H7 (cell line): Measurements from ENCODE around the gene SMIM1. TPM values are rescaled to one million over a fixed set of nuclear protein-coding genes. Genes with fewer than 3 reads are reported as not detected.
"Not testable (repeated sequence)": the region's sequence is repeated elsewhere in the genome, so short reads cannot be mapped to it uniquely, and the experiment has no call there.

Experiments
- DNase-seq: peaks from one replicate; pipeline ENCODE4 v3.0.0; 2012
- H3K27me3 ChIP-seq: 2 replicates; pipeline ENCODE4 v1.6.0; 2011; ENCODE audit warnings: mild to moderate bottlenecking, low read length; ENCODE audit not compliant: control insufficient read depth, insufficient read depth
- H3K36me3 ChIP-seq: replicated peaks from 2 replicates; pipeline ENCODE4 v1.5.1; 2011; ENCODE audit warnings: low read length; ENCODE audit not compliant: control insufficient read depth, insufficient read depth
- H3K4me3 ChIP-seq: 2 replicates; pipeline ENCODE4 v1.5.1; 2011; ENCODE audit warnings: low read depth, mild to moderate bottlenecking, control low read depth, low read length, moderate library complexity; ENCODE audit not compliant: insufficient read depth
- total RNA-seq: library from RNA; depleted of rRNA; stranded (reverse); fragments of >200 nt; shearing (Covaris generic); gene quantifications from 2 replicates; pipeline ENCODE4 v1.2.3, GENCODE V29; 2014

SMIM1 gene
- total RNA-seq, 1 experiment from 2014 or later = 6.5 TPM

DNA sequence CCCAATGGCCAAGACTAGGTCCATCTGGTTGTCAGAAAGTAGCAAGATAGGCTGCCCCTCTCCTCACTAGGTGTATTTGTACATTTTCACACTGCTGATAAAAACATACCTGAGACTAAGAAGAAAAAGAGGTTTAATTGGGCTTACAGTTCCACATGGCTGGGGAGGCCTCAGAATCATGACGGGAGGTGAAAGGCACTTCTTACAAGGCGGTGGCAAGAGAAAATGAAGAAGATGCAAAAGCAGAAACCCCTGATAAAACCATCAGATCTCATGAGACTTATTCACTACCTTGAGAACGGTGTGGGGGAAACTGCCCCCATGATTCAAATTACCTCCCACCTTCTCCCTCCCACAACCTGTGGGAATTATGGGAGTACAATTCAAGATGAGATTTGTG lies 28.2 kb downstream of the SMIM1 start:
- H3K36me3 ChIP-seq, H3K27me3 ChIP-seq, H3K4me3 ChIP-seq, DNase-seq: not testable (repeated sequence)

DNA sequence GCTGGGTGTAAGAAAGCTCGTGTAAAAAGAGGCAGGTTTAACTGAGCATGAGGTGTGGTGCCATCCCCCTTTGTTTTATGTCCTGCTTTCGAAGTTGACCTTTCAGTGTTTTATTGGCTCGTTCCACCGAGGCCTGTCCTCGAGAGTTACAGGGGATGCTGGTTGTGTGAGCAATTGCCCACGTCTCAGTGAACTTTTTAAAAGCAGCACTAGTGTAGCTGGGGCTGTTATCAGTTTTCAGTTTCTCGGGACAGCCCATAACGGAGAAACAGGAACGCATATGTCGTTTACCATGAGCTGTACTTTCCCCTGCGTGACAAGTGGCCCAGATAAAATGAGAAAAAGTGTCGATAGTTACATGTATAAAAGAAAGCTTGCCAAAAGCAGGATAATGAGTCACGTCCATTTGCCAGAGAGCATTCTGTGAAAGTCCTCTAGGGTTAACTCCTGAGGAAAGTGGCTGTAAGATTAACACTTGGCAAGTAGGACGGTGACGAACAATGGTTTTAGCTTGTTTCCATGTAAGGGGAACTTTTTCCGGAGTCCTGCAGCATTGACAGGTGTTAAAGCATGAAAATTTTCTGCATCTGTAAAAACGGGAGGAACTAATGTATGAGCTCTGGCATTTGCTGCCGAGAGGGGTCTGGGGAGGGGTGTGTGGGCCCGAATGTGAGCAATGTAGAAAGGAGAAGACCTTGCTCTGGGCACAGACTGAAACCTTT lies 31.5 kb downstream of the SMIM1 start:
- Histone ChIP-seq H3K36me3 (no peaks in the 10 kb centered on the region), H3K27me3 (no peaks in the 10 kb centered on the region), H3K4me3 (no peak overlapping the region)
- DNase-seq = no peak

DNA sequence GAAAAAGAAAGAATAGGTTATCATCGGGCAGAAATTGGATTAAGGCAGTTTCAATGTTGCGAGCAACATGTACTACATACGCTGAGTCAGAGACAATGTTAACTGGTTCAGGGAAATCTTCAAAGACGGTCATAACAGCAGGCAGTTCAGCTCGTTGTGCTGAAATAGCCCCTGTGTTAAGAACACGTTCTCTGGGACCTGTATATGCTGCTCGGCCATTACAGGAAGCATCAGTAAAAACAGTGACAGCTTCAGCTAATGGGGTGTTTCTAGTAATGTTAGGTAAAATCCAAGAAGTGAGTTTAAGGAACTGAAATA lies 32.0 kb downstream of the SMIM1 start:
- DNase-seq, H3K27me3 ChIP-seq, H3K36me3 ChIP-seq, H3K4me3 ChIP-seq: not testable (repeated sequence)

DNA sequence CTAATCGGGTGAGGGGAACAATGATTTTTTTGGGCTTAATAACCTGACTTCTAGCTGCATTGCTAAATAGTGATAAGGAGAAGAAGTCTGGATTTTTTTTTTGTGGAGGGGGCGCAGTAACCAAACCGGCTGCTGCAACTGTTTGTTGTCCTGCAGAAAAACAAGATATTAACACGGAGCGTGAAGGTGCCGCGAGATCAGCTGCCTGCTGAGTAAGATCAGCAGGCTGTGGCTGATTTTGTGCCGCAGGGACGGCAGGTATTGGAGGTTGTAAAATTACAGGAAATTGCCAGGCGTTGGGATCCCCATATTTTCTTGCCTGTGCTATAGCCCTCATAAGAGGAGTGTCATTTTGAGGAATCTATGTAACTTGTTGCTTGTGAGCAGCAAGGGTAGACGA lies 32.5 kb downstream of the SMIM1 start:
- Histone ChIP-seq H3K4me3 (no peak overlapping the region), H3K36me3 (no peaks in the 10 kb centered on the region), H3K27me3 (no peaks in the 10 kb centered on the region)
- no peak for DNase-seq

DNA sequence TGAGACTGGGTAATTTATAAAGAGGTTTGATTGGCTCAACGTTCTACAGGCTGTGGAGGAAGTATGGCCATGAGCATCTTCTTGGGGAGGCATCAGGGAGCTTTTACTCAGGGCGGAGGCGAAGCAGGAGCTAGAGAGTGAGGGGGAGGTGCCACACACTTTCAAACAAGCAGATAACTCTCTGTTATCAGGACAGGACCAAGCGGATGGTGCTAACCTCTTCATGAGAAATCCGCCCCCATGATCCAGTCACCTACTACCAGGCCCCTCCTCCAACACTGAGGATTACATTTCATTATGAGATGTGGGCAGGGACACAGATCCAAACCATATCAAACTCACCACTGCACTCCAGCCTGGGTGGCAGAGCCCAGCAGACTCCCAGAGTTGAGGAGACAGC lies 35.2 kb downstream of the SMIM1 start:
- Histone ChIP-seq H3K27me3 (no peaks in the 10 kb centered on the region), H3K4me3 (no peak overlapping the region), H3K36me3 (no peaks in the 10 kb centered on the region)
- DNase-seq = no peak

DNA sequence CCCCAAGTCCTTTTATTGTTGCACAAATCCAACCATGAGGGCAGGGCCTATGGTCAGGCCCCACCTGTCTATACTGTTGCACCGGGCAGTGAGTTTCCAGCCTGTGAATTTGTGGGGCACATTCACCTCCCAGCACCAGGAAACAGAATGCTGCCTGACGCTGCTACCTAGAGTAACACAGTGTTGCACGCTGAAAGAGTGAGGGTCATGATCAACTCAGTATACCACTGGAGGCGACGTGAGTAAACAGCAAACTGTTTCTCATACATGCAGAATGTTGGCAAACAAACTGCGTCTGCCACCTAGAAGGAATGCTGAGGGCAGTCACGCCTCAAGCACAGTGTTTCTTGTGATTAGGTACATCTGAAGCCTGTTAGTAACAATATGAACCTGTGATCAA lies 37.1 kb downstream of the SMIM1 start:
- Histone ChIP-seq H3K4me3 (no peak overlapping the region), H3K27me3 (no peaks in the 10 kb centered on the region), H3K36me3 (no peaks in the 10 kb centered on the region)
- DNase-seq = no peak

DNA sequence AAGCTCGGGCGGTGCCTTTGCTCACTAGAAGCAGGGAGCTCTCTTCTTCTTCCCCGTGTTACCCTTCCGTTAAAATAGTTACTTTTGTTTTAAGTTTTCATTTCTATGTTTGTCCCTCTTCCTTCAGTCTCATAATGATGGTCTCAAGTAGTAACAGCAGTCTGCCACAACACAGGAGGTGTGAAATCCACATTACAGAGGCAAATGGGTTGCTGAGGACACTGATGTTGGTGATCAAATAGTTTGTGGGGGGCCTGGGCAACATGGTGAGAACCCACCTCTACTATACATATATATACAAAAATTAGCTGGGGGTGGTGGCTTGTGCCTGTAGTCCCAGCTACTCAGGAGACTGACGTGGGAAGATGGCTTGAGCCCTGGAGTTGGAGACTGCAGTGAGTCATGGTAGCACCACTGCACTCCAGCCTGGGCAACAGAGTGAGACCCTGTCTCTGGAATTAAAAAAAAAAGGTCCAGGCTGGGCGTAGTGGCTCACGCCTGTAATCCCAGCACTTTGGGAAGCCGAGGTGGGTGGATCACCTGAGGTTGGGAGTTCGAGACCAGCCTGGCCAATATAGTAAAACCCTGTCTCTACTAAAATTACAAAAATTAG lies 37.7 kb downstream of the SMIM1 start:
- H3K36me3 ChIP-seq, H3K27me3 ChIP-seq, H3K4me3 ChIP-seq, DNase-seq: not testable (repeated sequence)

DNA sequence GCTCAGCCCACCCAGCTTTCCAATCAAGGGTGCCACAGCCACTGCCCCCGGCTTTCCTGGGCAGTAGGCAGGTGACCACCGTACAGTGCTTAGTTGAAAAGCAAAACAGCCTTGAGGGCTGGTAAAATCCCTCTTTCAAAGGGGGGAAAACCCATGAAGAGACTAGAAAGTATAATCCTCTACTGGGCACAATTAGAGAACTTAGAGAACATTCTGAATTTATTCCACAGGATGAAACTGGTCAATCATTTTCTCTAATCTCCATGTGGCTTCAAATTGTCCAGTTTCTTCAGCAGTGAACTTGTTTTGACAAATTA lies 39.0 kb downstream of the SMIM1 start:
- H3K4me3 ChIP-seq = no peak overlapping the region
- H3K36me3 ChIP-seq = no peaks in the 10 kb centered on the region; the same call in 1 of the 2 replicates
- DNase-seq = no peak
- H3K27me3 ChIP-seq = no peaks in the 10 kb centered on the region

DNA sequence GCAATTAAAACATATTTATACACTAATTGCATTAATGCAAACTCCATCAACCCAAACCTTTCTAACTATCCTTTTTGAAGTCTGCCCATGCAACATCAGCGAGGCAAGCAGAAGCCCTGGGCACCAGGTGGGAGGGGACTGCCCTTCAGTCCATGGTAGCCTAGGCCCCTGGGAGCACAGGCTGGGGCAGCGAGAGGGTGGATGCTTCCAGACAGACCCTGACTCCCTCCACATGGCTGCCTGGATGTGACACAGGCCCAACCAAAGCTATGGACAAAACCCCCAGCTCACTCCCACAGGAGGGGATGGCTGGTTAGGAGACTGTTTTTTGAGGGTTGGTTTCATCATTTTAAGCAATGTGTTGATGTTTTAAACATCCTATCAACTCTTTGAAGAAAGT lies 41.5 kb downstream of the SMIM1 start:
- Histone ChIP-seq H3K27me3 (no peaks in the 10 kb centered on the region), H3K36me3 (no peaks in the 10 kb centered on the region; the same call in 1 of the 2 replicates), H3K4me3 (no peak overlapping the region)
- DNase-seq = no peak

DNA sequence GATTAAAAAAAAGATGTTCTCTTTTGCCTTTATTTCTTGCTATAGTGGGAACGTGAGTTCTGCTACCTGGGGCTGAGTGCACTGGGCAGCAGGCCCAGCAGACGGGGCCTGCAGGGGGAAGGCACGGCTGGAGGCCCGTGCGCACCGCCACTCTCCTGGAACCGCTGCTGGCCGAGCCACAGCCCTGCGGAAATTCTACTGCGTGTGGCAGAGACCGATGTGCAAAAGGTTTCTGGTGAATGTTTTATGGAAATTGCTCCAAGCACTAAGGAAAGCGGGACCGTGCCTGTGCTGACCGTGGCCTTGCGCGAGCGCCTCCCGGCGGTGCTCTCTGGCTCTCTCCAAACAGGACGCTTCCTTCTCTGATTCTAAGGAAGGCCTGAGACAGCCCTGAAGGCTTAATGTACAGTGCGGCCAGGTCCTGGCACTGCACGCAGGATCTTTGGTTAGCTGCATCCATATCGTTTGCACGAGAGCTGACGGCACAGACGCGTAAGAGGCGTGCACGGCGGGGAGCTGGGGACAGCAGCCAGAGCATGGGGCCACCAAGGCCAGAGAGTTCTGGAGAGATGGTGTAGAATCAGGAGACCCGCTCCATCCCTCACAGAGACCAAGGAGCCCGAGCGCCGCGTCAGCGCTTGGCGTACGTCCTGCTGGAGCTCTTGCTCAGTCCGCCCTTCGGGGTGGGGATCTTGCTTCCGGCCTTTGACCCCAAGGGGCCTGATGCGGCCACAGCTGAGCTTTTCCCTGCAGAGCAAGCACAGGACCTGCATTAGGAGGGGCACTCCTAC lies 42.4 kb downstream of the SMIM1 start:
- no peaks in the 10 kb centered on the region; the same call in 1 of the 2 replicates for H3K36me3 ChIP-seq
- H3K4me3 ChIP-seq = no peak overlapping the region
- H3K27me3 ChIP-seq = no peaks in the 10 kb centered on the region
- no peak for DNase-seq

DNA sequence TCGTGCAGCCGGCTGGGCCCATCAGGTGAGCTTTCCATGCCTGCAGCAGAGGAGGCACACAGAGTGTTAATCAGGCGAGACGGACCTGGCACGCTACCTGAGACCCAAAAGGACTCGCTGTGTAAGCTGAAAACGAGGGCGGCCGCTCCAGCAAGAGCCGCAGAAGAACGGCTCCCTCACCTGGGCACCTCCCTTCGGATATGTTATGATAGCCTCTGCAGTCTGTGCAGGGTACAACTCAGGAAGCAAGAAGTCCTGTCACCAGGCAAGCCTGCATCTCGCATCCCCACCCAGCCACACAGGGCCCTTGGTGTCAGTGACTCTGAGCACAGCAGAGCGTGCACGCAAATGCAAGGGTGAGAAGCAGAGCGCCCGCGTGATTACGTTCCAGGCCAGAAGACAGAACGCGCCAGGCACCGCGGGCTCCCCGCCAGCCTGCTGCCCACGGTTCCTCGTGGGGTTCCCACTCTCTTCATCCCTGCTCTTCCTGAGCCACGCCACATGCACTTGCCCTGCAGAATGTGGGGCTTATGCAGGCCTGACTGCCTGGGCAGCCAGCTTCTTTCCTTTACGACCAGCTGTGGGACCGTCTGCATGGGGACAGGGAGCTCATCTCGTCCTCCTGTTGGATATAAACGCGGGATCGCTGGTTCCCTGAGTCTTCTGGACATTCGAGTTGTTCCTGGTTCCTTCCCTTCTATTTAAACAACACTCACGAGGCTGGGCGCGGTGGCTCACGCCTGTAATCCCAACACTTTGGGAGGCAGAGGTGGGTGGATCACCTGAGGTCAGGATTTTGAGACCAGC lies 44.0 kb downstream of the SMIM1 start:
- peaks cover 1% of the 10 kb centered on the region for H3K36me3 ChIP-seq
- H3K27me3 ChIP-seq = no peaks in the 10 kb centered on the region
- no peak overlapping the region for H3K4me3 ChIP-seq
- DNase-seq = no peak

DNA sequence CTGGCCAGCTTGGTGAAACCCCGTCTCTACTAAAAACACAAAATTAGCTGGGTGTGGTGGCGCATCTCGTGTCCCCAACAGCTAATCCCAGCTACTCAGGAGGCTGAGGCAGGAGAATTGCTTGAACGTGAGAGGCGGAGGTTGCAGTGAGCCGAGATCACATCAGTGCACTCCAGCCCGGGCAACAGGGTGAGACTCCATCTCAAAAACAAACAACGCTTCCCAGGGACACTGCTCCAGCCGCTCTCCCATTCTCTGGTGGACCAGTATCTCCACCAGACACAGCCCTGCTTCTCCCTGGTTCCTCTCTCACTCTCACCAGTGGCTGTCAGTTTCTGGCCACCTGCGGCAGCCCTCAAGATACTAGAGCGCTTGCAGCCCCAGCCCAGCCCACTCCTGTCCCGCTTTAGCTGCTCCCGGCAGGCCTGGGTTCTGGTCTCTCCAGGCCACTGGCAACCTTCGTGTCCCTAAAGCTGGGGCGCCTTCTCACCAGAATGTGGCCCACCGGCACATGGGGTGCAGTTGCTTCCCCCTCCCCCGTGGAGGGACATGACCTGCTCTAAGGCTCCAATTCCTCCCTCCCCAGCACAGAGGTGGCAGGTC lies 44.7 kb downstream of the SMIM1 start:
- Histone ChIP-seq H3K36me3 (peaks cover 1% of the 10 kb centered on the region), H3K4me3 (no peak overlapping the region), H3K27me3 (no peaks in the 10 kb centered on the region)
- DNase-seq = no peak

DNA sequence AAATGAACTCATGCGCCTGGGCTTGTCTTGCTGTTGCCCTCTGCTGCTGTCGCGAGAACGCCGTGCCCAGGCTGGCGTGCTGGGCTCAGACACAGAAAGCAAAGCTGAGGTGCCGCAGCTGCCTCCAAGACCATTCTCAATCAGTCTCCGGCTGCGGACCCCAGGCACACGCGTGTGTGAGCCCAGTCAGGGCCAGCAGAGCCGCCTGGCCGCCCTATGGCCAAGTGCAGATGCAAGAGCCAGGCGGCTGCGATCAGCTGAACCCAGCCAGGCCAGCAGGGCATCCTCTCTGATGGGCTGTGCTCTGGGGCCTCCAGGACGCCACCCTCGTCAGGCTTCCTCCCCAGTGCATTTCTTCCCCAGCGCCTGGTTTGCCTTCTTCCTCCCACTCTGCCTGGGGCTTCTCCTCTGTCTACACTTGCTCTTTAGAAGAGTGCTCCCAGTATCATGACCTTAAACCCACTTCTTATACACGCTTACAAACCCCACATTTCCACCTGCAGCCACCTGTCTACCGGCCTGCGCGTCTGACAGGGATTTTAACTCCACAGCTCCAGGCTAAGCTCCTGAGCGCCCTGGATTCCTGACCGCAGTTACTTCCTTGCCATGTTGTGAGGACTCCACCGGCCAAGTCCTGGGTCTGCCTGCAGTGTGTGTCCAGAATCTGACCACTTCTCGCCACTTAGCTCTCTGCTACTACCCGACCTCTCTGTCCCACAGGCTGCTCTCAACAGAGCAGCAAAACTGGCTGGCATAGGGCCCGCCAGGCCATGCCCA lies 45.5 kb downstream of the SMIM1 start:
- Histone ChIP-seq H3K27me3 (no peaks in the 10 kb centered on the region), H3K4me3 (no peak overlapping the region), H3K36me3 (peaks cover 4% of the 10 kb centered on the region)
- DNase-seq = no peak

DNA sequence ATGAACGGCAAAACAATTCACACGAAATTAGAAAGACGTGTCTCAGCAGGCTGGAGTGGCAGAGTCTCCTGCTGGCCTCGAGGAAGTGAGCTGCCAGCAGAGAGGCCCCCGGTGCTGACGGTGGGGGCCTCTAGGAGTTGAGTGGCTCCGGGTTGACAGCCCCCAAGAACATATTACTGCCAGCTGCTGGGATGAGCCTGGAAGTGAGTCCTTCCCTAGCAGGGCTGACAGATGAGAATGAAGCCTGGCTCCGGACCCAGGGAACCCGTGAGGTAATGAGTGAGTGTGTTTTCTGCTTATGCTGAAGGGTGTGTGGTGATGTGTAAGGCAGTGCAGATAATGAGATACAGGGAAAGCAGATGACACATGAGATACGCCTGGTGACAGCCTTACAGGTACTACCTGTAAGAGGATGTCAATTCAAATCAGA lies 47.2 kb downstream of the SMIM1 start:
- DNase-seq = no peak
- Histone ChIP-seq H3K36me3 (peaks cover 4% of the 10 kb centered on the region), H3K4me3 (no peak overlapping the region), H3K27me3 (no peaks in the 10 kb centered on the region)
